Measurements from ENCODE around the gene KANTR. TPM values are rescaled to one million over a fixed set of nuclear protein-coding genes. Genes with fewer than 3 reads are reported as not detected.

The KANTR gene
- total and polyA plus RNA-seq, 3 donors from 2014 or later = 3.0 to 46.1 (median 39.3) TPM

- WGBS, 2 donors = 55 to 71% methylated on average over 8 to 10 of the region's 10 CpGs
- no peak overlapping the region for H3K4me3 ChIP-seq
- H3K4me1 ChIP-seq = peaks cover 5% of the 10 kb centered on the region
Measured at GRCh38 chrX:53071064-53071463, 22.9 kb upstream of the KANTR start.

GRCh38 chrX:53071604-53072417 lies 22.1 kb upstream of the KANTR start:
- peak overlapping the region; percentile 8 to 21 for H3K4me3 ChIP-seq
- DNase-seq = peak; percentile 86
- TF ChIP-seq POLR2A (IDR thresholded peaks at IDR 0.05) = no peak
- peak; percentile 52 to 77 (median 57) for TF ChIP-seq CTCF (IDR thresholded peaks at IDR 0.05)
- 1 to 2% methylated on average over 14 to 31 of the region's 31 CpGs for WGBS, 2 donors
- H3K9me3 ChIP-seq = no peaks in the 10 kb centered on the region
- no peaks in the 10 kb centered on the region for H3K36me3 ChIP-seq (ENCODE audit: low read depth, missing control alignments)
- no peaks in the 10 kb centered on the region for H3K27me3 ChIP-seq
- intact Hi-C loops (cut with DNase I; ENCODE audit: low total_unique reads) = no loop called here
- peak overlapping the region; percentile 80 to 84 for H3K27ac ChIP-seq
- peaks cover 5% of the 10 kb centered on the region for H3K4me1 ChIP-seq

More at GRCh38 chrX:53071064-53071463, 22.9 kb upstream of the KANTR start:
- Histone ChIP-seq H3K36me3 (ENCODE audit: low read depth, missing control alignments) (no peaks in the 10 kb centered on the region), H3K27me3 (no peaks in the 10 kb centered on the region), H3K27ac (no peak overlapping the region), H3K9me3 (no peaks in the 10 kb centered on the region)
- TF ChIP-seq POLR2A (IDR thresholded peaks at IDR 0.05) (no peak), CTCF (IDR thresholded peaks at IDR 0.05) (no peak)
- intact Hi-C loops (cut with DNase I; ENCODE audit: low total_unique reads) = no loop called here
- no peak for DNase-seq

- H3K27me3 ChIP-seq = no peaks in the 10 kb centered on the region
- TF ChIP-seq CTCF (IDR thresholded peaks at IDR 0.05) (no peak), POLR2A (IDR thresholded peaks at IDR 0.05) (no peak)
- no peaks in the 10 kb centered on the region for H3K9me3 ChIP-seq
- H3K36me3 ChIP-seq (ENCODE audit: low read depth, missing control alignments) = no peaks in the 10 kb centered on the region
- DNase-seq = no peak
- H3K4me1 ChIP-seq = peaks cover 5% of the 10 kb centered on the region
- peak overlapping the region; percentile 80 to 84 for H3K27ac ChIP-seq
- 19 to 46% methylated on average over 5 to 9 of the region's 9 CpGs for WGBS, 2 donors
- intact Hi-C loops (cut with DNase I; ENCODE audit: low total_unique reads) = no loop called here
- H3K4me3 ChIP-seq = peak overlapping the region in 1 of 2 donors; percentile 8
Measured at GRCh38 chrX:53072418-53073114, 21.4 kb upstream of the KANTR start.

- H3K36me3 ChIP-seq (ENCODE audit: low read depth, missing control alignments) = no peaks in the 10 kb centered on the region
- H3K27me3 ChIP-seq = no peaks in the 10 kb centered on the region
- H3K27ac ChIP-seq = peak overlapping the region; percentile 80 to 84
- intact Hi-C loops (cut with DNase I; ENCODE audit: low total_unique reads) = no loop called here
- 28 to 48% methylated on average over 5 of the region's 6 CpGs for WGBS, 2 donors
- H3K4me3 ChIP-seq = no peak overlapping the region
- no peak for DNase-seq
- no peaks in the 10 kb centered on the region for H3K9me3 ChIP-seq
- peaks cover 5% of the 10 kb centered on the region for H3K4me1 ChIP-seq
- TF ChIP-seq CTCF (IDR thresholded peaks at IDR 0.05) = no peak
Measured at GRCh38 chrX:53073115-53073586, 20.8 kb upstream of the KANTR start.
